HG03571 (cell line): ENCODE data around the gene AZI2.

ENCODE experiments used
- ATAC-seq: cut with Tn5 transposase; IDR thresholded peaks from one replicate; pipeline ENCODE4 v1.9.1; 2021; ENCODE audit not compliant: unreplicated experiment

The AZI2 gene, protein sequence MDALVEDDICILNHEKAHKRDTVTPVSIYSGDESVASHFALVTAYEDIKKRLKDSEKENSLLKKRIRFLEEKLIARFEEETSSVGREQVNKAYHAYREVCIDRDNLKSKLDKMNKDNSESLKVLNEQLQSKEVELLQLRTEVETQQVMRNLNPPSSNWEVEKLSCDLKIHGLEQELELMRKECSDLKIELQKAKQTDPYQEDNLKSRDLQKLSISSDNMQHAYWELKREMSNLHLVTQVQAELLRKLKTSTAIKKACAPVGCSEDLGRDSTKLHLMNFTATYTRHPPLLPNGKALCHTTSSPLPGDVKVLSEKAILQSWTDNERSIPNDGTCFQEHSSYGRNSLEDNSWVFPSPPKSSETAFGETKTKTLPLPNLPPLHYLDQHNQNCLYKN

DNA sequence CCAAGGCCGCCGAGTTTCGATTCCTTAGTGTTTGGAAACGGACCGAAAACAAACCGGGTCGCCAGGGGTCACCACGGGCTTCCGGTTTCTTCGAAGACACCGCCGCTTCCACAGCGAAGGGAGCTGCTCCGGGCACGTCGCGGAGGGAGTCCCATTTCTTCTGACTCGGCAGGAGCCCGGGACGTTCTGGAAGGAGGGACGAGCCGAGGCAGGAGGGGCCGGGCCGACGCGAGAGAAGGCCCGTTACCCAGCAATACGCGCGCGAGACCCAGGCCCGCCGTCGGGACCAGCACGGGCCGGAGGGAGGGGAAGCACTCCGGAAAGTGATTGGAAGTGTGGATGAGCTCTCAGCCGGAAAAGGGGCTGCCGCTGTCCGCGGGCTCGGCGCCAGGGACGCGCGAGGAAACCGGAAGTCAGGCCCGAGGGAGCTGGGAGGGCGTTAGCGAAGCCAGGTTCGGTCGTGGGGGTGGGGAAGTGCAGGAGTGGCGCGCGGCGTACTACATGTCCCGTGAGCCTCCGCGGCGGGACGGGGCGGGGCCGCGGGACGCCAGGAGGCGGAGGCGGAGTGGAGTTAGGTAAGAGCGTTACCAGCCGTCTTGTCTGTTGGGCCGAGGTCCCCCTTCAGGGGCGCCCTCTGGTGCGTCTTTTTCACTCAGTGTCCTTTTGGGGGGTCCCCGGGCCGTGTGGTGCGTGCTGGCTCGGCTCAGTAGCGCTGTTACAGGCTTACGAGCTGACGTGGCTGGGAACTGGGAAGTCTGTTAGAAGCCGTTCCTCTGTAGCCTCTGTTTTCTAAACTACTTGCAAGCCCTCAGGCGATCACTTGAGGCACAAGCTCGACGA lies at the start of gene AZI2, which contains the start of gene ZCWPW2:
TSS of gene AZI2 (minus strand) at position 196 of the 840 bp plus-strand sequence. CDS start 8,207 bp downstream, outside the sequence.
TSS of gene ZCWPW2 (plus strand) at position 93 of the 840 bp plus-strand sequence. CDS start 64,348 bp downstream, outside the sequence.
- peak; percentile 94 for ATAC-seq

DNA sequence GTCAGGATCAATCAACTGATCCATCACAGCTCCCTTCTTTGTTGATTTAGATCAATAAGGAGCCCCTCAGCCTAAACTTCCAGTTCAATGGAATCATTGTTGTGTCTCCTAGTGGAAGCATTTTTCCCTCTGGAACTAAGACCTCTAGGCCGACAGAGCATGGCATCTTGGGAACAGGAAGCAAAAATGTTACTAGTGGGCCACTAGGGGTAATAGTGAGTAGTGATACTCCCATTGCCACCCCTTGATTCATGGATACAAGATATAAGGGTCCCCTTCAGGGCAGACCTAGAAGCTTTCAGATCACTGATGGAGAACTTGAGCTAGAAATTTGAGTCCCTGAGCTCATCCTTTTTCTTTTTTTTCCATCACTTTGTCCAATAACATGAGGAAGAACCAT lies 40.4 kb upstream of the AZI2 start:
- ATAC-seq, result no peak

DNA sequence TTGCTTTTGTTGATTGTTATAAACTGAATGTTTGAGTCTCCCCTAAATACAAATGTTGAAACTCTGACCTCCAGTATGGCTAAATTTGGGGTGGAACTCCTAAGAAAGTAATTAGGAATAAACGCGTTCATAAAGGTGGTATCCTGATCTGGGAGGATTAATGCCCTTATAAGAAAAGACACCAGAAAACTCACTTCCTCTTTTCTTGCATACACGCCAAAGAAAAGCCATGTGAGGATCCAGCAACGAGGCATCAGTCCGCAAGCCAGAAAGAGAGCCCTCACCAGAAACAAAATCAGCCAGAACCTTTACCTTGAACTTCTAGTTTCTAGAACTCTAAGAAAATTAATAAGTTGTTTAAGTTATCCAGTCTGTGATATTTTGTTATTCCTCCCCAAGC lies 37.4 kb upstream of the AZI2 start:
- ATAC-seq, result no peak

DNA sequence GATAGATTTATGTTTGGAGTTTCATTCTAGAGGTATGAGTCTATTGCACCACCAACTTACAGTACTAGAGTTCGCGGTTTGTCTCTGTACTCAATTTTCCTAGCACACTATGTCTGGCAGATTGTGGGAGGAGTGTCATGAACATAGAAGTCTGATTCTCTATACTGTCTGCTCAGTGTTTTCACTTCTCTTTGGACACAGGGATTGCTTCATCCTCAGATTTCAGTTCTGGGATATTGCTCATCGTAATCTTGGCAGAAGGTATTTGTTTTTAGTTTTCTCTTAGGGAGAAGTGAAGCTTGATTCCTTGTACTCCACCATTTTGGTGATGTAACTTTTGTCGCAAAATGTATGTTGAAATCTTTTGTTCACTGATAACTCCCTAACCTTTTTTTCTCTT lies 27.8 kb upstream of the AZI2 start:
- ATAC-seq, result no peak

DNA sequence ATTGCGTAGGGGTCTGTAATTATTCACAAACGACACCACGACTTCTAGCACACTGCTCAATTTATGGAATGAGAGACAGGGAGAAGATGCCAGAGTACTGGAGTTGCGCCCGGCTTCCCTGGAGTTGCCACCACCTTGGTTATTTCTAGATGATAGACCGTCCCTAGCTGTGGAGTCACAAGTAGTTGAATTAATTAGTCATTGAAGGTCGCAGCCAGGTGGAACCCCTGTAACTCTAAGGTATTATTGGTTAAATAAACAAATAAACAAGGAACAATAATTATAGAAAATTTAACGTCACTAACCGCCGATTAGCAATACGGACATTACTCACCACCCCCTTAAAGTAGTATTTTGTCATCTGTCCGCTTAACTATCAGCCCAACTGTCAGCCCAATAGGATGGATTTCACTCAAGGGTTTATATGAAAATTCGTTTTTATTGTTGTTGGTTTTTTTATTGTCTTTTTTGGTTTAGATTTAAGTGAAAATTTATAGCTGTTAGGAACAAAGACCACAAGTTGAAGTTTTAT lies 911 bp upstream of the AZI2 start:
- ATAC-seq, result no peak

DNA sequence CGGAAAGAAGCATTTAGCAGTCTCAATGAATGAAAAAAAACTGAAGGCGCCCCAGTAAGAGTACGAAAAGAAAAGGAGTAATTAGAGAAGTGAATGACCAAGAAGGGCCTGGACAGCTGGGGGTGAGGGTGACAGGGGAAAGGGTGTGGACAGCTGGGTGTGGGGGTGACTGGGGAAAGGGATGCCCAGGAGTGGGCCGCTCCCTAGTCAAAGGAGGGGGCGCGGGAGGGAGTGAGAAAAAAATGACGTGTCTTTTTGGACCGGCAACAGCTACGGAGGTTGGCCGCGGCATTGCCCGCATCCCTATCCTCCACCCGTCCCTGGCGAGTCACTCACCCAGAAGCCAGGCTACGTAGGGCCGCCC lies 377 bp downstream of the AZI2 start:
- ATAC-seq, result no peak

DNA sequence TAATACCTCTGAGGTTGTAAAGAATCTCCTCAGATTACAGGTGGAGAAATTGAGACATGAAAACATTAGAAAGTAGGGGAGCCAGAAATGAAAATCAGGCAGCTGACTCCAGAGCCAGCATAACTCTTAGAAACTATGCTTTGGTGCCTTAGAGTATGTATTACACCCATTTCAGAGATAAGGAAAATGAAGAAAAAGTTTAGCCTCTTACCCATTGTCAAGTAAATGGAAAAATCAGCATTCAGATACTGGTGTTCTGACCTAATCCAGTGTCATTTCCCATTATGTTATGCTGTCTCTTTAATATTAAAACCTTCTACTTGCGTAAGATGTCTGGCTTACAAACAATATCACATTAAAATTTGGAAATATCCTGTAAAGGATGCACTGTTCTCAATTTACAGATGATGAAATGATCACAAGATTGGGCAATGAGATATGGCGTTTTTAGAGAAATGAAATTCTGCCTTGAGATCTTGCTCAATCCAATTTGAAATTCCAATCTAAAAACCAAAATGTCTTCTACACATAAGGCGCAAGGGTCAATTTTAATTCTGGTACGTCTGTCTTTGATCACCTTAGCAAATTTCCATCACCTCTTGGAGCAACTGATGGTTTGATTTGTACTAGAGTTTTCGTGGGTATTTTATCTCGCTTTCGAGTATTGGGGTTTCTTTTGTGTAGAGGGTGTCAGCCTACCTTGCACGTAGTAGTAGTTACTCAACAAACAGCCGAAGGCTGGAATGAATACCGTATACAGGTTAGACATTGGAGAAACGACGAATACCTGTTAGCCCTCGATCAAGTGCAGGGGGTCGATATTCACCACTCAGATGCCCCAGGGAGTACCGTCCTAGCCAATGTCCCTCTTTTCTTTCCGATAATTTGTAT lies 1.0 kb downstream of the AZI2 start:
- ATAC-seq, result no peak

DNA sequence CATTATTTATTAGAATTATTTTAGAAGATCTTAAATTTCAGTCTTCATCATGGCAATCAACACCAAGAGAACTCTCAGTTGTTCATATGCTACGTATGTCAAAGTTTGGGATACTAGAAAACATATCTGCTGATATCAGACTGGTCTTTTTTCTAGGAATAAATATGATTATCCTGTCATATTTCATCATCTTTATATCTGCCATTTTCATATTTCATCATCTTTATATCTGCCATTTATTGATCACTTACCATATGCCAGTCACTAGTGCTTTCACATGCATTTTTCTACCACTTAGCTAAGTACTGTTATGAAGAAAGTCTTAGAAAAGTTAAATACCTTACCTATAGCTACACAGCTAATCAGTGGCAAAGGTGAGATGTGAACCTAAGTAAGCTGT lies 2.9 kb downstream of the AZI2 start:
- ATAC-seq, result no peak

DNA sequence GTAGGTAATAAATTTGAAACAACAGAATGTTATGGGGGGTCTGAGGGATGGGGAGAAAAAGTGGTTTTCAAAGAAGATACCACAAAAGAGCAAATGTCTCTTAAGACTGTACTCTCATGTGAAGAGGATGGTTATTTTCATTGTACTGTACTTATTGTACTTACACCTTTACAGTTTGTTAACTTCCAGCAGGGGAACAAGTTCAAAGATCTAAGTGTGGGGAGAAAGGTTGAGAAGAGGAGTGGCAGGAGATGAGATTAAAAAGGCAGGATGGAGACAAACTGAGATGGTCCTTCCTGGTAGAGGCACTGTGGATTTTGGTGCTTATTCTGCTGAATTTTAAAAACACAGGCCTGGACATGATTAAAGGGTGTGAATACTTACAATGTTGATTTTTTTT lies 5.5 kb downstream of the AZI2 start:
- no peak for ATAC-seq

DNA sequence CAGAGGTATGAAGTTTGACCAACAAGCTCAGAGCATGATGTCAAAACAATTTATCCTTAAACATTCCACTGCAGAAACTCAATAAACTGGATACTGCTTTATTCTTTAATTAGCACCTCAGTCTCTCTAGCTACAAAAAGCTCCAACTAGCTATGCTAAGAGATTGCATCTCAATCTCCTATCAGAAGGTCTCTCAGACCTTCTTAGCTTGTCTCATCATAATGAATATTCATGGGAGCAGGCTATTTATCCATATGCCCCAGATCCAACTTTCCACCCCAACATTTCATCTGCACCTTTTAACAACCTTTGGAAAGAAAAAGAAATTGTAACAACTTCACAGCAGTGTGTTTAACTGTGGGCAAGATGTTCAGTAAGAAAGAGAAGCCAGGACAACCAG lies 11.4 kb downstream of the AZI2 start:
- no peak for ATAC-seq

DNA sequence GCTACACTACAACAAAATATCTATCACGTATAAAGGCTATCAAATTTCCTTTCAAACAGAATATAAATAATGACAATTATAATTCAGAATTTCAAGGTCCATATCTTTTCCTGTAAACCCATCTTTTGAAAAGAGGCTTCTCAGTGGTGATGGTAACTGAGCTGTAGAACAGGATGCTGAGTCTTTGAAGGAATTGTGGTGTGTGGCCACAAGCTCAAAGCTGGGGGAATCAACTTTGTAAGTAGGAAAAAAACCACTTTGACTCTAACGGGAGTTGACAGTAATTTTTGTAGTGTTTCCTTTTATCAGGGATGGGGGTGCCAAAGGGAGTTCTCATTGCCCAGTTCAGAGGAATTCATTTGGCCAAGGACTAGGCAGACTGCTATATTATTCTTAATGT lies 13.4 kb downstream of the AZI2 start:
- no peak for ATAC-seq

DNA sequence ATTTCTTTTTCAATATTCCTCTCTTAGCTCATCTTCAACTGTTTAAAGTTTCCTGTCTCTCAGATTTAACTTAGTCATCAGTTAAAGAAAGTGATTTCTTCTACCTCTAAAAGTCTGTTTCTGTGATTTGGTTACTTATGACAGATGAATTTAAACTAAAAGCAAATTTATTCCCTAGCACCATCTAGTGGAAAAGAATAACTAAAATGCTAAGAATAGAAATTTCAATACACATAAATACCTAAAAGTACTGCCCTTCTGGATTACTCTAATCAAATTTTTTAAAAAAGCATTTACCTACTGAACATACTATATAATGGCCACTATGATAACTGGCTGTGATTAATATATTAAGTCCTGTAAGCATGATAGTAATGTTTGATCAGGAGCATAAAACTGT lies 14.1 kb downstream of the AZI2 start:
- no peak for ATAC-seq

DNA sequence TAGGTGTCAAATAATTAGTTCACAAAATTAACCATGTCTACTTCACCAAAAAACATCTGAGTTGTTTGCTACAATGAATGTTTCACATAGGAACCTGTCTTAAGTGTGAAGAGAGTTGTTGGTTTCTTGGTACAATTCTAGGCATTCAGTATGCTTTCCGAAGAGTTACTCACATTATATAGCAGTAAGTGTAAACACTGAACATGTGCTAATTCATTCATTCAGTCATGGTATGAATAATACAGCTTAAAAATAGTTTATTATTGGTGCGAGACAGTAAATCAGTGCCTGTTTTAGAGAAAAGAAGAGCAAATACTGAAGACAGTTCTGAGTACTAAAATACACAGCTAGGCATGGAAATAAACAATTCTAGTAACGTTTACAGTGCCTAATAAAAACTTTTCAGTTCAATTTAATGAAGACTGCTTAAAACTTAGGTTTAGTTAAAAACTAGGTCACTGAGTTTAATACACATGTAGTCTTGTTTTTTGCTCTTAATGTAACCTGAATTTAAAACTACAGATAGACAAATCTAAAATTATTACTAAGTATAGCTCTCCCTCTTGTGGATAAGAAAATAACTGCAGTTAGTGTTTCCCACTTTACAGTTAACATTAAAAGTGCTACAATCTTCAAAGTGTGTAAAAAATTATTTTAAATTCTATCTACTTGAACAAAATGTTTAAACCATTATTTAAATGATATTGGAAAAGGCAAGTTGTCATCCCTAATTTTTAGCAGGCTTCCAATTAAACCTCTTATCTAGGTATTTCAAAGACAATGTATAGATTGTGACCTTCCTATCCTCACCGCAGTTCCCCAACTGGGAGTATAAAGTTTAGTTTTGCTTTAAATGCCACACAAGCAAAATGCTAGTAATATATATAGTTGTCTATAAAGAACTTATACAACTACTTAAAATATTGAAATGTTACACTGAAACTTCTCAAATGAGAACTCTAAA lies 20.2 kb downstream of the AZI2 start:
- ATAC-seq, result peak; percentile 46

DNA sequence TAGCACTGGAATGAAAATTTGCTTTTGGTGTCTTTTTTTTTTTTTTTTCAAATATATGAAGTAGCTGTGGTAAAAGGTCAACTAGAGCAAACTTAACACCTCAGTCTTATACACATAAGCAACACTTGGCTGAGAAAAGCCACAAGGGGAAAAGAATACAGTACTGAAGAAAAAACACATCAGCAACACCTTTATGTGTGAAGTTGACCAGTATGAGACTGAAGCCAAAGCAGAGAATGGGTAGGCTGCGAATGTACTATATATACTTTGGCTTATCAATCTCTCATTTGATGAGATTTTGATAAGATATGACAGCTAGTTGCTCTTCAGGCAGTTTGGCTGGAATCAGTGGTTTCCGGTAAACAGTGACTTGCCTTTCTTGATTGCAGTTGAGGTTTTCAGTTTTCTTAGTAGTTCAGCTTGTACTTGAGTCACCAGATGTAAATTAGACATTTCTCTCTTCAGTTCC lies 22.1 kb downstream of the AZI2 start:
- ATAC-seq, result peak; percentile 58

DNA sequence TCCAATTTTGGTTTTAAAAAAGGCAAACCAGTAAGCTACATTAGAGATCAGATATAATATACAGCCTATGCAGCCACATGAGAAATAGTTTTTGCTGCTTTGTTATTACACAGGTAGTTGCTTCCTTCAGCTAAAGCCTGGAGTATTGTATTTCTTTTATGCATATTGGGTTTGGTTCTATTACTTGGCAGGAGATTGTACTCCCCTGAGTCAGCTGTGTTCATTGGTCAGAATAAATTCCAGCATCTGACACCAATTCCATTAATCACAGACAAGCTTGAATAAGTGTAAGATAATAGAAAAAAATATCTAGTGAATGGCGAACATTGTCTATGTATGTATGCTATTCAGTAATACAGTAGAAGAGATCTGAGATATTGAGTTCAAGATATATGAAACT lies 26.2 kb downstream of the AZI2 start:
- ATAC-seq, result no peak

DNA sequence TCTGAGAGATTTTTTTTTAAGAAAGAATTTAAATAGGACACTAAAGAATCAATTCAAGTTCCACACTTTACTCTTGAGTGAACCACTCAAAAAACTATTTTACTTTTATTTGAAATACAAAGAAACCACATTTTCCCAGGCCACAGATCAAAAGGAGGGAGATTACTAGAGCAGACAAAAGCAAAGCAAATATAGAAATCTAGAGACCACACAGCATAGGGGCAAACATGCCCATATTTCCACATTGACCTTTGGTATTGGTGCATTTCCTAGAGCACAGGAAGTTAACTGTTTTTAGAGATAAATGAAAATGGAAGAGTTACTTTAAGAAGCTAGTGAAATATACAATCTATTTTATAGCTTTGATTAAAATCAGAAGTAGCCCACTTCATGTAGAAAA lies 27.6 kb downstream of the AZI2 start:
- ATAC-seq, result no peak

DNA sequence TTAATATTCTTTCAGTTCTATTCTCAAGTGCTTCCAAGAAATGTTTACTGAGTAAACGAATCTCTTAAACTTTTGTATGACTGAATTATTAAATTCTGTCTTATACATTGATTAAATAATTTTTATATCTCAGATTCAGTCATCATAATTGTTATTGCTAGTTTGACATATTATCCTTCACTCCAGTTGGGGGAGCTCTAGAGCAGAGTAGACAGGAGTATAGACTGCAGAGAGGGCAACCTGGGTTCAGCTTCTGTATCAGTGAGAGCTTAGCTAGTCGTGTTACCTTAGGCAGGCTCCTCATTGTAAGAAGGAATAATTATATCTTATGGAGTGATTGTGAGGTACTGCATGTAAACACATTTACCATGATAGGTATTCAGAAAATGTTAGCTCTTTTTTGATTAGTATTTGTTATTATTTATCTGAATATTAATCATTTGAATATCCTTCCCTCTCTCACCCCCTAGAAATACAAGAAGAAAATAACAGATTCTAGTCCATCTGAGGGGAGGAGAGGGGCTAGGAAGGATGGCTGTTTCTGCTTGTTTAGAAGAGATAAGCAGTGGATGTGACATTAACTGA lies 31.1 kb downstream of the AZI2 start:
- peak; percentile 75 for ATAC-seq

DNA sequence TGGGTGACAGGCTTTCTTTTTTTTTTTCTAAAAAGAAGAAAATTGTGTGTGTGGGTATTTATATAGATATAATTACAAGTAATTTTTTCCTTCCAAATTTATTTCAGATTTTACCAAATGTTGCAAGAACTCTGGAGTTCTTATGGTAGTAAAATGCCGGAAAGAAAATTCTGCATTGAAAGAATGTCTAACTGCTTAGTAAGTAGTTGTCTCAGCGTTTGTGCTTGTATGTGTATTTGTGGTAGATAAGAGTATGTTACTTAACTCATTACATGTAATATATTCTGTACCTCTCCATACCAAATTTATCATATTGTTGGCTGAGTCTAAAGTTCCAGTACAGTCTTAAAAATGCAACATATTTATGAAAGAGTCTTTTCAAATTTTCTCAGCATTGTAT lies 32.4 kb downstream of the AZI2 start:
- ATAC-seq, result no peak

DNA sequence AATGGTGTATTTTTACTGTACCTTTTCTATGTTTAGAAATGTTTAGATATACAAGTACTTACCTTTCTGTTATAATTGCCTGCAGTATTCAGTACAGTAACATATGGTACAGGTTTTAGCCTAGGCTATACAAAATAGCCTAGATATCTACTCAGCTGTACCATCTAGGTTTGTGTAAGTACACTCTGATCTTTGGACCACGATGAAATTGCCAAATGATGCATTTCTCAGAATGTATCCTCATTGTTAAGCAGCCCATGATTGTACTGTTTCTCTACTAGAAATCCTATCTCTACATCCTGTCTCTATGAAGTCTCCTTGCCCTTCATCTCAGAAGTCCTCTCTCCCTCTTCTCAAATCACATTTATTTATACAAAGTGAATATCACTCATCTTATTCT lies 32.9 kb downstream of the AZI2 start:
- ATAC-seq, result no peak
